Measurements from ENCODE around the gene RAB40A. TPM values are rescaled to one million over a fixed set of nuclear protein-coding genes. Genes with fewer than 3 reads are reported as not detected.

RAB40A gene
- total RNA-seq, 1 donor from 2014 or later: 0.52 TPM

GRCh38 chrX:103529550-103529949, 10.3 kb upstream of the RAB40A start:
- no peak overlapping the region for H3K27ac ChIP-seq (ENCODE audit: low read depth, low read length)
- peaks cover 0 to 6% (median 0%) of the 10 kb centered on the region in 3 donors for H3K27me3 ChIP-seq (ENCODE audit: control insufficient read depth in 3 of 3, insufficient read depth in 3 of 3, low read length in 3 of 3)
- no peaks in the 10 kb centered on the region for H3K36me3 ChIP-seq (ENCODE audit: control insufficient read depth in 3 of 3, insufficient read depth in 3 of 3, low read length in 3 of 3)
- H3K9ac ChIP-seq (ENCODE audit: low read depth in 1 of 3, low read length in 3 of 3): no peak overlapping the region
- H3K4me1 ChIP-seq (ENCODE audit: control insufficient read depth in 3 of 3, insufficient read depth in 3 of 3, low read length in 3 of 3): no peaks in the 10 kb centered on the region
- no peak overlapping the region for H3K4me3 ChIP-seq (ENCODE audit: low read length in 3 of 3)
- H3K9me3 ChIP-seq (ENCODE audit: control insufficient read depth in 3 of 3, low read length in 3 of 3): no peaks in the 10 kb centered on the region

- peaks cover 0 to 2% (median 0%) of the 10 kb centered on the region in 3 donors for H3K27me3 ChIP-seq (ENCODE audit: control insufficient read depth in 3 of 3, insufficient read depth in 3 of 3, low read length in 3 of 3)
- no peaks in the 10 kb centered on the region for H3K4me1 ChIP-seq (ENCODE audit: control insufficient read depth in 3 of 3, insufficient read depth in 3 of 3, low read length in 3 of 3)
- no peaks in the 10 kb centered on the region for H3K36me3 ChIP-seq (ENCODE audit: control insufficient read depth in 3 of 3, insufficient read depth in 3 of 3, low read length in 3 of 3)
- H3K4me3 ChIP-seq (ENCODE audit: low read length in 3 of 3): no peak overlapping the region
- no peaks in the 10 kb centered on the region for H3K9me3 ChIP-seq (ENCODE audit: control insufficient read depth in 3 of 3, low read length in 3 of 3)
- H3K27ac ChIP-seq (ENCODE audit: low read depth, low read length): no peak overlapping the region
- no peak overlapping the region for H3K9ac ChIP-seq (ENCODE audit: low read depth in 1 of 3, low read length in 3 of 3)
Observed at GRCh38 chrX:103524747-103525146, 5.5 kb upstream of the RAB40A start.

GRCh38 chrX:103523605-103524004, 4.3 kb upstream of the RAB40A start:
- Histone ChIP-seq H3K4me1 (ENCODE audit: control insufficient read depth in 3 of 3, insufficient read depth in 3 of 3, low read length in 3 of 3) (no peaks in the 10 kb centered on the region), H3K9me3 (ENCODE audit: control insufficient read depth in 3 of 3, low read length in 3 of 3) (no peaks in the 10 kb centered on the region), H3K27me3 (ENCODE audit: control insufficient read depth in 3 of 3, insufficient read depth in 3 of 3, low read length in 3 of 3) (no peaks in the 10 kb centered on the region), H3K36me3 (ENCODE audit: control insufficient read depth in 3 of 3, insufficient read depth in 3 of 3, low read length in 3 of 3) (no peaks in the 10 kb centered on the region), H3K9ac (ENCODE audit: low read depth in 1 of 3, low read length in 3 of 3) (no peak overlapping the region), H3K27ac (ENCODE audit: low read depth, low read length) (no peak overlapping the region), H3K4me3 (ENCODE audit: low read length in 3 of 3) (no peak overlapping the region)

- Histone ChIP-seq H3K9me3 (ENCODE audit: control insufficient read depth in 3 of 3, low read length in 3 of 3) (no peaks in the 10 kb centered on the region), H3K4me3 (ENCODE audit: low read length in 3 of 3) (no peak overlapping the region), H3K4me1 (ENCODE audit: control insufficient read depth in 3 of 3, insufficient read depth in 3 of 3, low read length in 3 of 3) (no peaks in the 10 kb centered on the region), H3K36me3 (ENCODE audit: control insufficient read depth in 3 of 3, insufficient read depth in 3 of 3, low read length in 3 of 3) (no peaks in the 10 kb centered on the region), H3K27ac (ENCODE audit: low read depth, low read length) (no peak overlapping the region), H3K27me3 (ENCODE audit: control insufficient read depth in 3 of 3, insufficient read depth in 3 of 3, low read length in 3 of 3) (no peaks in the 10 kb centered on the region), H3K9ac (ENCODE audit: low read depth in 1 of 3, low read length in 3 of 3) (no peak overlapping the region)
Observed at GRCh38 chrX:103520386-103520785, 1.1 kb upstream of the RAB40A start.

GRCh38 chrX:103518571-103518970, 718 bp downstream of the RAB40A start:
- no peak overlapping the region for H3K27ac ChIP-seq (ENCODE audit: low read depth, low read length)
- no peaks in the 10 kb centered on the region for H3K4me1 ChIP-seq (ENCODE audit: control insufficient read depth in 3 of 3, insufficient read depth in 3 of 3, low read length in 3 of 3)
- H3K9me3 ChIP-seq (ENCODE audit: control insufficient read depth in 3 of 3, low read length in 3 of 3): no peaks in the 10 kb centered on the region
- H3K36me3 ChIP-seq (ENCODE audit: control insufficient read depth in 3 of 3, insufficient read depth in 3 of 3, low read length in 3 of 3): no peaks in the 10 kb centered on the region
- no peak overlapping the region for H3K4me3 ChIP-seq (ENCODE audit: low read length in 3 of 3)
- H3K27me3 ChIP-seq (ENCODE audit: control insufficient read depth in 3 of 3, insufficient read depth in 3 of 3, low read length in 3 of 3): no peaks in the 10 kb centered on the region
- H3K9ac ChIP-seq (ENCODE audit: low read depth in 1 of 3, low read length in 3 of 3): no peak overlapping the region

- Histone ChIP-seq H3K4me1 (ENCODE audit: control insufficient read depth in 3 of 3, insufficient read depth in 3 of 3, low read length in 3 of 3) (no peaks in the 10 kb centered on the region), H3K9ac (ENCODE audit: low read depth in 1 of 3, low read length in 3 of 3) (no peak overlapping the region), H3K4me3 (ENCODE audit: low read length in 3 of 3) (no peak overlapping the region), H3K27me3 (ENCODE audit: control insufficient read depth in 3 of 3, insufficient read depth in 3 of 3, low read length in 3 of 3) (no peaks in the 10 kb centered on the region), H3K9me3 (ENCODE audit: control insufficient read depth in 3 of 3, low read length in 3 of 3) (no peaks in the 10 kb centered on the region), H3K36me3 (ENCODE audit: control insufficient read depth in 3 of 3, insufficient read depth in 3 of 3, low read length in 3 of 3) (no peaks in the 10 kb centered on the region), H3K27ac (ENCODE audit: low read depth, low read length) (no peak overlapping the region)
Observed at GRCh38 chrX:103517246-103517645, 2.0 kb downstream of the RAB40A start.

- Histone ChIP-seq H3K9me3 (ENCODE audit: control insufficient read depth in 3 of 3, low read length in 3 of 3) (no peaks in the 10 kb centered on the region), H3K4me1 (ENCODE audit: control insufficient read depth in 3 of 3, insufficient read depth in 3 of 3, low read length in 3 of 3) (no peaks in the 10 kb centered on the region), H3K27ac (ENCODE audit: low read depth, low read length) (no peak overlapping the region), H3K36me3 (ENCODE audit: control insufficient read depth in 3 of 3, insufficient read depth in 3 of 3, low read length in 3 of 3) (no peaks in the 10 kb centered on the region), H3K9ac (ENCODE audit: low read depth in 1 of 3, low read length in 3 of 3) (no peak overlapping the region), H3K27me3 (ENCODE audit: control insufficient read depth in 3 of 3, insufficient read depth in 3 of 3, low read length in 3 of 3) (no peaks in the 10 kb centered on the region), H3K4me3 (ENCODE audit: low read length in 3 of 3) (no peak overlapping the region)
Observed at GRCh38 chrX:103513476-103514108, 5.7 kb downstream of the RAB40A start.

GRCh38 chrX:103513067-103513466, 6.2 kb downstream of the RAB40A start:
- Histone ChIP-seq H3K4me3 (ENCODE audit: low read length in 3 of 3) (no peak overlapping the region), H3K9ac (ENCODE audit: low read depth in 1 of 3, low read length in 3 of 3) (no peak overlapping the region), H3K9me3 (ENCODE audit: control insufficient read depth in 3 of 3, low read length in 3 of 3) (no peaks in the 10 kb centered on the region), H3K27me3 (ENCODE audit: control insufficient read depth in 3 of 3, insufficient read depth in 3 of 3, low read length in 3 of 3) (no peaks in the 10 kb centered on the region), H3K36me3 (ENCODE audit: control insufficient read depth in 3 of 3, insufficient read depth in 3 of 3, low read length in 3 of 3) (no peaks in the 10 kb centered on the region), H3K27ac (ENCODE audit: low read depth, low read length) (no peak overlapping the region), H3K4me1 (ENCODE audit: control insufficient read depth in 3 of 3, insufficient read depth in 3 of 3, low read length in 3 of 3) (no peaks in the 10 kb centered on the region)

GRCh38 chrX:103510031-103510430, 9.3 kb downstream of the RAB40A start:
- Histone ChIP-seq H3K4me1 (ENCODE audit: control insufficient read depth in 3 of 3, insufficient read depth in 3 of 3, low read length in 3 of 3) (no peaks in the 10 kb centered on the region), H3K27me3 (ENCODE audit: control insufficient read depth in 3 of 3, insufficient read depth in 3 of 3, low read length in 3 of 3) (no peaks in the 10 kb centered on the region), H3K4me3 (ENCODE audit: low read length in 3 of 3) (no peak overlapping the region), H3K9ac (ENCODE audit: low read depth in 1 of 3, low read length in 3 of 3) (no peak overlapping the region), H3K27ac (ENCODE audit: low read depth, low read length) (no peak overlapping the region), H3K36me3 (ENCODE audit: control insufficient read depth in 3 of 3, insufficient read depth in 3 of 3, low read length in 3 of 3) (no peaks in the 10 kb centered on the region), H3K9me3 (ENCODE audit: control insufficient read depth in 3 of 3, low read length in 3 of 3) (no peaks in the 10 kb centered on the region)

GRCh38 chrX:103503853-103504207, 15.5 kb downstream of the RAB40A start:
- H3K27ac ChIP-seq (ENCODE audit: low read depth, low read length): no peak overlapping the region
- H3K9me3 ChIP-seq (ENCODE audit: control insufficient read depth in 3 of 3, low read length in 3 of 3): no peaks in the 10 kb centered on the region
- H3K9ac ChIP-seq (ENCODE audit: low read depth in 1 of 3, low read length in 3 of 3): no peak overlapping the region
- H3K4me1 ChIP-seq (ENCODE audit: control insufficient read depth in 3 of 3, insufficient read depth in 3 of 3, low read length in 3 of 3): no peaks in the 10 kb centered on the region
- no peaks in the 10 kb centered on the region for H3K36me3 ChIP-seq (ENCODE audit: control insufficient read depth in 3 of 3, insufficient read depth in 3 of 3, low read length in 3 of 3)
- no peaks in the 10 kb centered on the region for H3K27me3 ChIP-seq (ENCODE audit: control insufficient read depth in 3 of 3, insufficient read depth in 3 of 3, low read length in 3 of 3)
- H3K4me3 ChIP-seq (ENCODE audit: low read length in 3 of 3): no peak overlapping the region
